ENCODE measurements around the gene SNAPC4.
A peak's percentile ranks its signal among the peaks of the same experiment; 100 is the strongest.

SNAPC4 gene

GRCh38 chr9:136393531-136393930 is 6.4 kb downstream of the SNAPC4 start:
- no peaks in the 10 kb centered on the region for H3K9me3 ChIP-seq (ENCODE audit: control insufficient read depth in 5 of 5, low read length in 5 of 5)
- no peak overlapping the region for H3K4me3 ChIP-seq (ENCODE audit: low read depth in 1 of 5, low read length in 5 of 5)
- peaks cover 0 to 85% (median 66%) of the 10 kb centered on the region in 5 donors for H3K36me3 ChIP-seq (ENCODE audit: control insufficient read depth in 5 of 5, insufficient read depth in 5 of 5, low read length in 5 of 5)
- peaks cover 4 to 31% (median 26%) of the 10 kb centered on the region in 5 donors for H3K4me1 ChIP-seq (ENCODE audit: control insufficient read depth in 5 of 5, insufficient read depth in 5 of 5, low read length in 5 of 5)
- H3K27me3 ChIP-seq (ENCODE audit: control insufficient read depth in 5 of 5, insufficient read depth in 4 of 5, low read length in 5 of 5): no peaks in the 10 kb centered on the region
- no peak overlapping the region for H3K27ac ChIP-seq (ENCODE audit: low read depth, low read length)
- peak overlapping the region in 2 of 5 donors; percentile 26 to 30 for H3K9ac ChIP-seq (ENCODE audit: low read length in 5 of 5)

GRCh38 chr9:136392538-136393449 is 7.2 kb downstream of the SNAPC4 start:
- Histone ChIP-seq H3K9me3 (ENCODE audit: control insufficient read depth in 5 of 5, low read length in 5 of 5) (no peaks in the 10 kb centered on the region), H3K4me3 (ENCODE audit: low read depth in 1 of 5, low read length in 5 of 5) (no peak overlapping the region), H3K27me3 (ENCODE audit: control insufficient read depth in 5 of 5, insufficient read depth in 4 of 5, low read length in 5 of 5) (no peaks in the 10 kb centered on the region), H3K27ac (ENCODE audit: low read depth, low read length) (no peak overlapping the region), H3K36me3 (ENCODE audit: control insufficient read depth in 5 of 5, insufficient read depth in 5 of 5, low read length in 5 of 5) (peaks cover 0 to 89% (median 73%) of the 10 kb centered on the region in 5 donors), H3K9ac (ENCODE audit: low read length in 5 of 5) (peak overlapping the region in 2 of 5 donors; percentile 26 to 30), H3K4me1 (ENCODE audit: control insufficient read depth in 5 of 5, insufficient read depth in 5 of 5, low read length in 5 of 5) (peaks cover 4 to 28% (median 23%) of the 10 kb centered on the region in 5 donors)

DNA sequence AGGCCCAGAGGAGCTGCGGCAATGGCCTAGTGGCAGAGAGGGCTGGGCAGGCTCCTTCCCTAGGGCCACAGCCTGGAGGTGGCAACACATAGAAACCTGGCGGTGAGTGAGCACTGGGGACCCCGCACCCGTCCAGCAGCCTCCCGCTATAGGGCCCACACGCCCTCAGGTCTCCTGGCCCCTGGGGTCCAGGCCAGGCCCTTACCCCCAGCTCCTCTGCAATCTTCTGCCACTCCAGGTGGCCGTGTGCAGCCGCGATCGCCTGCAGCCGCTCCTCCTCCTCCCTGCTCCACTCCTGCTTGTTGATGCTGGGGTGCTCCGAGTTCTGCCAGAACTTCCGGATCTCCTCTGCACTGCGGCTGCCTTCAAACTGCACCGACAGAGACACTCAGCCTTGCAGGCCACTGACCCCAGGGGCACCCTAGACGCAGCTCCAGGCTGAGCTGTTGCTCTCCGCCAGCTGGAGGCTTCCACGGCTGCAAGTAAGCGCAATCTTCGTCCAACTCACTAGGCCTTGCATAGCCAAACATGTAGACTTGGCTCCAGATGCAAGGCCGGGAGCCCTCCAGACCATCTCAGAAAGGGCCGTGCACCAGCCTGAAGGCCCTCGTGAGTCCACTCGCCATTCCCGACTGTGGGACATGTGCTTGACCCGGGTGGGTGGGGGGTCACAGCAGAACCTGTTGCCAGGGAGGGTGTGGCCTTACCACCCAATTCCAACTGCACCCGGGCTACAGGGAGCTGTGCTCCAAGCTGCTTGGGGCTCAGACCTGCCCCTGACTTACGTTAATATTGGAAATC is 8.0 kb downstream of the SNAPC4 start:
- Histone ChIP-seq H3K4me1 (ENCODE audit: control insufficient read depth in 5 of 5, insufficient read depth in 5 of 5, low read length in 5 of 5) (peaks cover 4 to 28% (median 23%) of the 10 kb centered on the region in 5 donors), H3K27ac (ENCODE audit: low read depth, low read length) (no peak overlapping the region), H3K36me3 (ENCODE audit: control insufficient read depth in 5 of 5, insufficient read depth in 5 of 5, low read length in 5 of 5) (peaks cover 0 to 92% (median 77%) of the 10 kb centered on the region in 5 donors), H3K9ac (ENCODE audit: low read length in 5 of 5) (no peak overlapping the region), H3K9me3 (ENCODE audit: control insufficient read depth in 5 of 5, low read length in 5 of 5) (no peaks in the 10 kb centered on the region), H3K27me3 (ENCODE audit: control insufficient read depth in 5 of 5, insufficient read depth in 4 of 5, low read length in 5 of 5) (no peaks in the 10 kb centered on the region), H3K4me3 (ENCODE audit: low read depth in 1 of 5, low read length in 5 of 5) (no peak overlapping the region)

DNA sequence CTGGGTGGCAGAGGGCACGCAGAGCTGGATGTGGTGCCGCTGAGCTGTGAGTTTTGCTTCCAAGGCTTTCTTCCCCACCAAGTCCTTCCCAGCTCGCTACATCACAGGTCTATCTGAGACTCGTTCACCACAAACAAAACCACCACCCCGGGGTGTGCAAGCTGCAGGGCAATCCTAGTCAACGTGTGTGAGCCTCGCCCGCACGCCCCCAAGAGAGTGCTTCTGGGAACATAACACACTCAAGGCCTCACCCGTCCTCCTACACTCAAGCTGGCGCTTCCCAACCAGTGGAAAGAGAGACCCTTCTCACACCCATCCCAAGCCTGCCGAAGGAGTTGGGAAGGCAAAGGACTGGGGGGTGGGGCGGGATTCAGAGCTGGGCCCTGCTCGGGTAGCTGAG is 10.6 kb downstream of the SNAPC4 start:
- peaks cover 0 to 88% (median 63%) of the 10 kb centered on the region in 5 donors for H3K36me3 ChIP-seq (ENCODE audit: control insufficient read depth in 5 of 5, insufficient read depth in 5 of 5, low read length in 5 of 5)
- no peaks in the 10 kb centered on the region for H3K9me3 ChIP-seq (ENCODE audit: control insufficient read depth in 5 of 5, low read length in 5 of 5)
- H3K27me3 ChIP-seq (ENCODE audit: control insufficient read depth in 5 of 5, insufficient read depth in 4 of 5, low read length in 5 of 5): no peaks in the 10 kb centered on the region
- H3K9ac ChIP-seq (ENCODE audit: low read length in 5 of 5): no peak overlapping the region
- H3K4me1 ChIP-seq (ENCODE audit: control insufficient read depth in 5 of 5, insufficient read depth in 5 of 5, low read length in 5 of 5): peaks cover 4 to 28% (median 23%) of the 10 kb centered on the region in 5 donors
- H3K4me3 ChIP-seq (ENCODE audit: low read depth in 1 of 5, low read length in 5 of 5): no peak overlapping the region
- H3K27ac ChIP-seq (ENCODE audit: low read depth, low read length): no peak overlapping the region

DNA sequence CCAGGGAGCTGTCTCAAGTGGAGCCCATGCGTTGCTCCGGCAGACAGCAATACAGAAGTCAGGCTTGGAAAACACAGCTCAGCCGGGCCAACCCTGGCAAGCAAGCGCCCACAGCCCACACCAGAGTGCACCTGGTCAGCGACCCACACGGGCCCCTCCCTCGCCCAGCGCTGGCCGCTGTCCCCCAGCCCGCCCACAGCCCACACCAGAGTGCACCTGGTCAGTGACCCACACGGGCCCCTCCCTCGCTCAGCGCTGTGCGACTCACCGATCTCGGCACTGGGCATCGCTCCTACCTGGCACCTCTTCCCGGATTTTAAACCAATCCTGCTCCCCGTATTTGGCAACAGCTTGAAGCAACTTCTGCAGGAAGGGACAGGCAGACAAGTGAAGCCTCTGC is 12.8 kb downstream of the SNAPC4 start:
- no peaks in the 10 kb centered on the region for H3K9me3 ChIP-seq (ENCODE audit: control insufficient read depth in 5 of 5, low read length in 5 of 5)
- peaks cover 0 to 10% (median 8%) of the 10 kb centered on the region in 5 donors for H3K4me1 ChIP-seq (ENCODE audit: control insufficient read depth in 5 of 5, insufficient read depth in 5 of 5, low read length in 5 of 5)
- H3K27me3 ChIP-seq (ENCODE audit: control insufficient read depth in 5 of 5, insufficient read depth in 4 of 5, low read length in 5 of 5): no peaks in the 10 kb centered on the region
- peaks cover 0 to 88% (median 70%) of the 10 kb centered on the region in 5 donors for H3K36me3 ChIP-seq (ENCODE audit: control insufficient read depth in 5 of 5, insufficient read depth in 5 of 5, low read length in 5 of 5)
- H3K9ac ChIP-seq (ENCODE audit: low read length in 5 of 5): no peak overlapping the region
- H3K27ac ChIP-seq (ENCODE audit: low read depth, low read length): no peak overlapping the region
- H3K4me3 ChIP-seq (ENCODE audit: low read depth in 1 of 5, low read length in 5 of 5): no peak overlapping the region

DNA sequence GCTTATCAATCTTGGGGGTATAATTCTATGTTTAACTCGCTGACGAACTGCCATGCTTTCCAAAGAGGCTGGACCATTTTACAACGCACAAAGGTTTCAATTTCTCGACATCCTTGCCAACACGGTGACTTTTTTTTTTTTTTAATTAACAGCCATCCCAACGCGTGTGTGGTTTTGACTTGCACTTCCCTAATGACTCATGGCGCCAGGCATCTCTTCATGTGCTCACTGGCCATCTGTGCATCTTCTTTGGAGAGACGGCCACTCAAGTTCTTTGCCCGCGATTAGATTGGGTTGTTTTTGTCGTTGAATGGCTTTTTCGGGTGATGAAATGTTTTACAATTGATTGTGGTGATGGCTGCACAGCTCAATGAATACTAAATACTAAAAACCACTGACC is 14.0 kb downstream of the SNAPC4 start:
- peaks cover 0 to 88% (median 72%) of the 10 kb centered on the region in 5 donors for H3K36me3 ChIP-seq (ENCODE audit: control insufficient read depth in 5 of 5, insufficient read depth in 5 of 5, low read length in 5 of 5)

GRCh38 chr9:136385015-136385414 is 15.0 kb downstream of the SNAPC4 start:
- Histone ChIP-seq H3K4me3 (ENCODE audit: low read depth in 1 of 5, low read length in 5 of 5) (no peak overlapping the region), H3K36me3 (ENCODE audit: control insufficient read depth in 5 of 5, insufficient read depth in 5 of 5, low read length in 5 of 5) (peaks cover 0 to 95% (median 79%) of the 10 kb centered on the region in 5 donors), H3K9me3 (ENCODE audit: control insufficient read depth in 5 of 5, low read length in 5 of 5) (no peaks in the 10 kb centered on the region), H3K27ac (ENCODE audit: low read depth, low read length) (no peak overlapping the region), H3K9ac (ENCODE audit: low read length in 5 of 5) (no peak overlapping the region), H3K27me3 (ENCODE audit: control insufficient read depth in 5 of 5, insufficient read depth in 4 of 5, low read length in 5 of 5) (no peaks in the 10 kb centered on the region), H3K4me1 (ENCODE audit: control insufficient read depth in 5 of 5, insufficient read depth in 5 of 5, low read length in 5 of 5) (no peaks in the 10 kb centered on the region)

More for the DNA sequence above, 14.0 kb downstream of the SNAPC4 start:
- Histone ChIP-seq H3K27me3 (ENCODE audit: control insufficient read depth in 5 of 5, insufficient read depth in 4 of 5, low read length in 5 of 5) (no peaks in the 10 kb centered on the region), H3K9me3 (ENCODE audit: control insufficient read depth in 5 of 5, low read length in 5 of 5) (no peaks in the 10 kb centered on the region), H3K9ac (ENCODE audit: low read length in 5 of 5) (no peak overlapping the region), H3K4me3 (ENCODE audit: low read depth in 1 of 5, low read length in 5 of 5) (no peak overlapping the region), H3K27ac (ENCODE audit: low read depth, low read length) (no peak overlapping the region), H3K4me1 (ENCODE audit: control insufficient read depth in 5 of 5, insufficient read depth in 5 of 5, low read length in 5 of 5) (no peaks in the 10 kb centered on the region)

- Histone ChIP-seq H3K27ac (ENCODE audit: low read depth, low read length) (no peak overlapping the region), H3K9me3 (ENCODE audit: control insufficient read depth in 5 of 5, low read length in 5 of 5) (no peaks in the 10 kb centered on the region), H3K27me3 (ENCODE audit: control insufficient read depth in 5 of 5, insufficient read depth in 4 of 5, low read length in 5 of 5) (no peaks in the 10 kb centered on the region), H3K9ac (ENCODE audit: low read length in 5 of 5) (no peak overlapping the region), H3K4me3 (ENCODE audit: low read depth in 1 of 5, low read length in 5 of 5) (no peak overlapping the region), H3K4me1 (ENCODE audit: control insufficient read depth in 5 of 5, insufficient read depth in 5 of 5, low read length in 5 of 5) (no peaks in the 10 kb centered on the region), H3K36me3 (ENCODE audit: control insufficient read depth in 5 of 5, insufficient read depth in 5 of 5, low read length in 5 of 5) (peaks cover 0 to 95% (median 78%) of the 10 kb centered on the region in 5 donors)
Observed at GRCh38 chr9:136383436-136383835, 16.5 kb downstream of the SNAPC4 start.

DNA sequence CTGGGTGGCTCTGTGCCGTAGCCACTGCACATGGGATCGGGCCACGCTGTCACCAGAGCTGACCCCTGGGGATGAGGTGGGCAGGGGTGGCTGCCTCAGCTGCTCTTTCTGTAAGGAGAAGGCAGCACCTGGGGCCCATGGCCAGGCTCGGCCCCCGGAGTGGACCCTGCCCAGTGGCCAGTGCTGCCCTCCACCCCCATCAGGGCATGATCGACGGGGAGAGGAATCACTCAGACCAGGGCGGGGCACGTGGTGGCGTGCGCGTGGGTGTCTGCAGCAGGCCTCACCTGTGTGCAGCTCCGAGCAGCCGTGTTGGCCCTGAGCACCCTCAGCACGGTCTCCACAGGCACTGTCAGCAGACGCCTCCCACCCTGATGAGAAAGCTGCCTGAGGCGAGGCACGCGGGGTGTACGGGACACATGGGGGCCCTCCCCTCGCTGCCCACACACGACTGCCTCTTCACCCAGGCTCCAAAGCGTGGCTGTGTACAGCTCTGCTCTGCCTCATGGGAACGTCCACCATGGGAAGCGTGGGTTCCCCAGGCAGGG is 17.9 kb downstream of the SNAPC4 start:
- H3K9me3 ChIP-seq (ENCODE audit: control insufficient read depth in 5 of 5, low read length in 5 of 5): no peaks in the 10 kb centered on the region
- H3K36me3 ChIP-seq (ENCODE audit: control insufficient read depth in 5 of 5, insufficient read depth in 5 of 5, low read length in 5 of 5): peaks cover 0 to 86% (median 69%) of the 10 kb centered on the region in 5 donors
- H3K9ac ChIP-seq (ENCODE audit: low read length in 5 of 5): no peak overlapping the region
- no peak overlapping the region for H3K4me3 ChIP-seq (ENCODE audit: low read depth in 1 of 5, low read length in 5 of 5)
- H3K27ac ChIP-seq (ENCODE audit: low read depth, low read length): no peak overlapping the region
- H3K27me3 ChIP-seq (ENCODE audit: control insufficient read depth in 5 of 5, insufficient read depth in 4 of 5, low read length in 5 of 5): no peaks in the 10 kb centered on the region
- peaks cover 0 to 6% (median 0%) of the 10 kb centered on the region in 5 donors for H3K4me1 ChIP-seq (ENCODE audit: control insufficient read depth in 5 of 5, insufficient read depth in 5 of 5, low read length in 5 of 5)
